ENCODE data around the gene LIN7A.

- TF ChIP-seq CTCF (conservative IDR thresholded peaks at IDR 0.05; ENCODE audit: low read length) (no peak), EZH2phosphoT487 (IDR thresholded peaks at IDR 0.05; ENCODE audit: borderline replicate concordance) (no peak)
These were observed 161.0 kb downstream of the LIN7A start for GRCh38 chr12:80776706-80777105.
